ENCODE results near the gene EFCAB13.
A peak's percentile ranks its signal among the peaks of the same experiment; 100 is the strongest.
"Not testable (repeated sequence)": the region's sequence is repeated elsewhere in the genome, so short reads cannot be mapped to it uniquely, and the experiment has no call there.

The EFCAB13 gene

GRCh38 chr17:47376247-47376646, 52.5 kb downstream of the EFCAB13 start:
- Histone ChIP-seq H3K4me3 (ENCODE audit: extremely low read depth, insufficient read depth, low read length, poor library complexity, severe bottlenecking) (no peak overlapping the region), H3K27ac (ENCODE audit: low read depth, low read length, severe bottlenecking) (no peak overlapping the region), H3K36me3 (ENCODE audit: control insufficient read depth, insufficient read depth, low read length) (no peaks in the 10 kb centered on the region), H3K4me1 (ENCODE audit: control insufficient read depth, insufficient read depth, low read length, poor library complexity, severe bottlenecking) (no peaks in the 10 kb centered on the region), H3K9me3 (ENCODE audit: control insufficient read depth, low read length) (no peaks in the 10 kb centered on the region)
- WGBS, 2 experiments (ENCODE audit: insufficient coverage in 2 of 2) = no CpG with 5 or more reads among the region's 1 CpG

GRCh38 chr17:47388825-47389224, 65.1 kb downstream of the EFCAB13 start:
- no peaks in the 10 kb centered on the region for H3K36me3 ChIP-seq (ENCODE audit: control insufficient read depth, insufficient read depth, low read length)
- no peak overlapping the region for H3K27ac ChIP-seq (ENCODE audit: low read depth, low read length, severe bottlenecking)
- peaks cover 8% of the 10 kb centered on the region for H3K9me3 ChIP-seq (ENCODE audit: control insufficient read depth, low read length)
- no peak overlapping the region for H3K4me3 ChIP-seq (ENCODE audit: extremely low read depth, insufficient read depth, low read length, poor library complexity, severe bottlenecking)
- no peaks in the 10 kb centered on the region for H3K4me1 ChIP-seq (ENCODE audit: control insufficient read depth, insufficient read depth, low read length, poor library complexity, severe bottlenecking)

GRCh38 chr17:47397532-47398128, 73.9 kb downstream of the EFCAB13 start:
- not testable (repeated sequence) for H3K27ac ChIP-seq (ENCODE audit: low read depth, low read length, severe bottlenecking); H3K4me3 ChIP-seq (ENCODE audit: extremely low read depth, insufficient read depth, low read length, poor library complexity, severe bottlenecking); H3K36me3 ChIP-seq (ENCODE audit: control insufficient read depth, insufficient read depth, low read length); H3K4me1 ChIP-seq (ENCODE audit: control insufficient read depth, insufficient read depth, low read length, poor library complexity, severe bottlenecking); H3K9me3 ChIP-seq (ENCODE audit: control insufficient read depth, low read length)
- 98% methylated on average over 9 of the region's 49 CpGs; no CpG with 5 or more reads in 1 of the 2 experiments for WGBS, 2 experiments (ENCODE audit: insufficient coverage in 2 of 2)

GRCh38 chr17:47400333-47400732, 76.6 kb downstream of the EFCAB13 start:
- H3K4me3 ChIP-seq (ENCODE audit: extremely low read depth, insufficient read depth, low read length, poor library complexity, severe bottlenecking) = no peak overlapping the region
- H3K36me3 ChIP-seq (ENCODE audit: control insufficient read depth, insufficient read depth, low read length) = no peaks in the 10 kb centered on the region
- WGBS, 2 experiments (ENCODE audit: insufficient coverage in 2 of 2) = 80% methylated on average over 1 of the region's 1 CpG; no CpG with 5 or more reads in 1 of the 2 experiments

GRCh38 chr17:47401100-47401499, 77.3 kb downstream of the EFCAB13 start:
- H3K36me3 ChIP-seq (ENCODE audit: control insufficient read depth, insufficient read depth, low read length) = no peaks in the 10 kb centered on the region
- WGBS, 2 experiments (ENCODE audit: insufficient coverage in 2 of 2) = 88% methylated on average over 2 of the region's 2 CpGs; no CpG with 5 or more reads in 1 of the 2 experiments

More at GRCh38 chr17:47400333-47400732, 76.6 kb downstream of the EFCAB13 start:
- H3K4me1 ChIP-seq (ENCODE audit: control insufficient read depth, insufficient read depth, low read length, poor library complexity, severe bottlenecking) = no peaks in the 10 kb centered on the region
- no peaks in the 10 kb centered on the region for H3K9me3 ChIP-seq (ENCODE audit: control insufficient read depth, low read length)
- no peak overlapping the region for H3K27ac ChIP-seq (ENCODE audit: low read depth, low read length, severe bottlenecking)

GRCh38 chr17:47404006-47404405, 80.3 kb downstream of the EFCAB13 start:
- WGBS, 2 experiments (ENCODE audit: insufficient coverage in 2 of 2) = 100% methylated on average over 1 of the region's 3 CpGs; no CpG with 5 or more reads in 1 of the 2 experiments
- H3K36me3 ChIP-seq (ENCODE audit: control insufficient read depth, insufficient read depth, low read length) = no peaks in the 10 kb centered on the region
- no peak overlapping the region for H3K27ac ChIP-seq (ENCODE audit: low read depth, low read length, severe bottlenecking)
- H3K4me3 ChIP-seq (ENCODE audit: extremely low read depth, insufficient read depth, low read length, poor library complexity, severe bottlenecking) = no peak overlapping the region
- no peaks in the 10 kb centered on the region for H3K4me1 ChIP-seq (ENCODE audit: control insufficient read depth, insufficient read depth, low read length, poor library complexity, severe bottlenecking)
- no peaks in the 10 kb centered on the region for H3K9me3 ChIP-seq (ENCODE audit: control insufficient read depth, low read length)

More at GRCh38 chr17:47401100-47401499, 77.3 kb downstream of the EFCAB13 start:
- Histone ChIP-seq H3K27ac (ENCODE audit: low read depth, low read length, severe bottlenecking) (no peak overlapping the region), H3K4me1 (ENCODE audit: control insufficient read depth, insufficient read depth, low read length, poor library complexity, severe bottlenecking) (no peaks in the 10 kb centered on the region), H3K4me3 (ENCODE audit: extremely low read depth, insufficient read depth, low read length, poor library complexity, severe bottlenecking) (no peak overlapping the region), H3K9me3 (ENCODE audit: control insufficient read depth, low read length) (no peaks in the 10 kb centered on the region)

- Histone ChIP-seq H3K4me3 (ENCODE audit: extremely low read depth, insufficient read depth, low read length, poor library complexity, severe bottlenecking) (no peak overlapping the region), H3K27ac (ENCODE audit: low read depth, low read length, severe bottlenecking) (no peak overlapping the region), H3K36me3 (ENCODE audit: control insufficient read depth, insufficient read depth, low read length) (no peaks in the 10 kb centered on the region)
Measured at GRCh38 chr17:47404875-47405274, 81.1 kb downstream of the EFCAB13 start.

GRCh38 chr17:47413872-47414271, 90.1 kb downstream of the EFCAB13 start:
- no peak overlapping the region for H3K27ac ChIP-seq (ENCODE audit: low read depth, low read length, severe bottlenecking)
- H3K9me3 ChIP-seq (ENCODE audit: control insufficient read depth, low read length) = no peaks in the 10 kb centered on the region
- no peak overlapping the region for H3K4me3 ChIP-seq (ENCODE audit: extremely low read depth, insufficient read depth, low read length, poor library complexity, severe bottlenecking)
- H3K36me3 ChIP-seq (ENCODE audit: control insufficient read depth, insufficient read depth, low read length) = no peaks in the 10 kb centered on the region
- no peaks in the 10 kb centered on the region for H3K4me1 ChIP-seq (ENCODE audit: control insufficient read depth, insufficient read depth, low read length, poor library complexity, severe bottlenecking)
- 88% methylated on average over 1 of the region's 3 CpGs; no CpG with 5 or more reads in 1 of the 2 experiments for WGBS, 2 experiments (ENCODE audit: insufficient coverage in 2 of 2)

More at GRCh38 chr17:47404875-47405274, 81.1 kb downstream of the EFCAB13 start:
- H3K9me3 ChIP-seq (ENCODE audit: control insufficient read depth, low read length) = no peaks in the 10 kb centered on the region
- H3K4me1 ChIP-seq (ENCODE audit: control insufficient read depth, insufficient read depth, low read length, poor library complexity, severe bottlenecking) = no peaks in the 10 kb centered on the region

- no peak overlapping the region for H3K4me3 ChIP-seq (ENCODE audit: extremely low read depth, insufficient read depth, low read length, poor library complexity, severe bottlenecking)
- no peak overlapping the region for H3K27ac ChIP-seq (ENCODE audit: low read depth, low read length, severe bottlenecking)
- no peaks in the 10 kb centered on the region for H3K36me3 ChIP-seq (ENCODE audit: control insufficient read depth, insufficient read depth, low read length)
- WGBS, 2 experiments (ENCODE audit: insufficient coverage in 2 of 2) = 100% methylated on average over 1 of the region's 1 CpG; no CpG with 5 or more reads in 1 of the 2 experiments
- H3K9me3 ChIP-seq (ENCODE audit: control insufficient read depth, low read length) = no peaks in the 10 kb centered on the region
- H3K4me1 ChIP-seq (ENCODE audit: control insufficient read depth, insufficient read depth, low read length, poor library complexity, severe bottlenecking) = no peaks in the 10 kb centered on the region
Measured at GRCh38 chr17:47414612-47415011, 90.9 kb downstream of the EFCAB13 start.

GRCh38 chr17:47423406-47424295, 99.9 kb downstream of the EFCAB13 start:
- no peak overlapping the region for H3K27ac ChIP-seq (ENCODE audit: low read depth, low read length, severe bottlenecking)
- H3K4me3 ChIP-seq (ENCODE audit: extremely low read depth, insufficient read depth, low read length, poor library complexity, severe bottlenecking) = peak overlapping the region; percentile 29

GRCh38 chr17:47425233-47425632, 101.5 kb downstream of the EFCAB13 start:
- H3K9me3 ChIP-seq (ENCODE audit: control insufficient read depth, low read length); H3K4me3 ChIP-seq (ENCODE audit: extremely low read depth, insufficient read depth, low read length, poor library complexity, severe bottlenecking); H3K4me1 ChIP-seq (ENCODE audit: control insufficient read depth, insufficient read depth, low read length, poor library complexity, severe bottlenecking); H3K36me3 ChIP-seq (ENCODE audit: control insufficient read depth, insufficient read depth, low read length); H3K27ac ChIP-seq (ENCODE audit: low read depth, low read length, severe bottlenecking): not testable (repeated sequence)
- WGBS, 2 experiments (ENCODE audit: insufficient coverage in 2 of 2) = 100% methylated on average over 2 of the region's 3 CpGs; no CpG with 5 or more reads in 1 of the 2 experiments

More at GRCh38 chr17:47423406-47424295, 99.9 kb downstream of the EFCAB13 start:
- H3K4me1 ChIP-seq (ENCODE audit: control insufficient read depth, insufficient read depth, low read length, poor library complexity, severe bottlenecking) = no peaks in the 10 kb centered on the region
- peaks cover 9% of the 10 kb centered on the region for H3K36me3 ChIP-seq (ENCODE audit: control insufficient read depth, insufficient read depth, low read length)
- WGBS, 2 experiments (ENCODE audit: insufficient coverage in 2 of 2) = 9 to 10% methylated on average over 50 to 58 of the region's 113 CpGs
- no peaks in the 10 kb centered on the region for H3K9me3 ChIP-seq (ENCODE audit: control insufficient read depth, low read length)

All from mesodermal cell (in vitro differentiated cells).